Stomach (tissue), 9 donors: Measurements from ENCODE around the gene SH3TC1. TPM values are rescaled to one million over a fixed set of nuclear protein-coding genes. Genes with fewer than 3 reads are reported as not detected.
A peak's percentile ranks its signal among the peaks of the same experiment; 100 is the strongest.

Source experiments
- DNase-seq, 2 donors: peaks; one replicate each; pipeline versions ENCODE4 v3.0.0 to v3.0.0-alpha.2; 2013 to 2019
- H3K27ac ChIP-seq, 5 donors: fragments of 200-600 bp in 4 of 5; sonication (generic) in 4 of 5; one replicate each; pipeline ENCODE4 v1.5.1; 2013 to 2019; ENCODE audit warnings: mild to moderate bottlenecking in 1 of 5, moderate library complexity in 1 of 5
- H3K27me3 ChIP-seq, 3 donors: fragments of 200-600 bp; sonication (generic); one replicate each; pipeline ENCODE4 v1.5.1; 2017 to 2019; ENCODE audit warnings: mixed run types in 1 of 3
- H3K36me3 ChIP-seq, 4 donors: fragments of 200-600 bp; sonication (generic); 1 replicate in 3 of 4; 2 replicates in 1 of 4; pipeline ENCODE4 v1.5.1; 2016 to 2019
- H3K4me1 ChIP-seq, 4 donors: fragments of 200-600 bp; sonication (generic); one replicate each; pipeline ENCODE4 v1.5.1; 2016 to 2019
- H3K4me3 ChIP-seq, 4 donors: fragments of 200-600 bp; sonication (generic) in 3 of 4; one replicate each; pipeline ENCODE4 v1.5.1; 2016 to 2019; ENCODE audit warnings: mild to moderate bottlenecking in 1 of 4
- H3K9me3 ChIP-seq, 4 donors: fragments of 200-600 bp; sonication (generic); one replicate each; pipeline ENCODE4 v1.5.1; 2016 to 2019
- EP300 ChIP-seq: sonication (generic); formaldehyde crosslinking; IDR thresholded peaks from one replicate; pipeline ENCODE4 v1.6.1; 2017; ENCODE audit warnings: antibody characterized with exemption
- POLR2A ChIP-seq, 4 donors: fragments of 450-650 bp; IDR thresholded peaks; one replicate each; pipeline ENCODE4 v1.6.1; 2016; ENCODE audit warnings: antibody characterized with exemption in 4 of 4, control low read depth in 2 of 4, mild to moderate bottlenecking in 1 of 4, moderate library complexity in 1 of 4
- POLR2AphosphoS5 ChIP-seq, 3 donors: sonication (generic); formaldehyde crosslinking; IDR thresholded peaks; one replicate each; pipeline ENCODE4 v1.6.1; 2016; ENCODE audit warnings: antibody characterized with exemption in 3 of 3
- WGBS, 5 donors: extraction: QIAGEN DNeasy Blood & Tissue Kit in 3 of 5; methylation state at CpG; one replicate each; pipeline versions ENCODE4 v1.1.5 to v1.1.7; 2013 to 2018; 5-methylcytosine and 5-hydroxymethylcytosine counted together
- intact Hi-C: fragments of 100-400 bp; cut with DNase I; formaldehyde crosslinking; loops from one replicate; pipeline ENCODE4 v1.15.1; 2023; ENCODE audit warnings: low total_unique reads
- polyA plus RNA-seq, 3 donors: library from polyadenylated mRNA; stranded (reverse); fragments of 200-250 nt; gene quantifications; one replicate each; pipeline ENCODE4 v1.2.3, GENCODE V29; 2013
- total RNA-seq, 5 donors: library from RNA; depleted of rRNA; stranded (reverse); fragments of >200 nt; gene quantifications; one replicate each; pipeline versions ENCODE4 v1.1.0 to v1.2.3, GENCODE V29; 2014 to 2016
- TF ChIP-seq, protein P1 (sequence below), 7 experiments: fragments of 450-650 bp in 4 of 7; fragments of 200-600 bp in 3 of 7; sonication (generic) in 3 of 7; IDR thresholded peaks; one replicate each; pipeline ENCODE4 v1.5.1; 2016 to 2019; ENCODE audit warnings: antibody characterized with exemption in 7 of 7, control low read depth in 2 of 7, mild to moderate bottlenecking in 1 of 7
- donor health status: healthy with polysubstance abuse.
- donor health status: Bipolar disorder and iron deficiency.
- donor health status: healthy.

The SH3TC1 gene
- total and polyA plus RNA-seq, 8 donors = 12.0 to 96.2 (median 27.9) TPM

DNA sequence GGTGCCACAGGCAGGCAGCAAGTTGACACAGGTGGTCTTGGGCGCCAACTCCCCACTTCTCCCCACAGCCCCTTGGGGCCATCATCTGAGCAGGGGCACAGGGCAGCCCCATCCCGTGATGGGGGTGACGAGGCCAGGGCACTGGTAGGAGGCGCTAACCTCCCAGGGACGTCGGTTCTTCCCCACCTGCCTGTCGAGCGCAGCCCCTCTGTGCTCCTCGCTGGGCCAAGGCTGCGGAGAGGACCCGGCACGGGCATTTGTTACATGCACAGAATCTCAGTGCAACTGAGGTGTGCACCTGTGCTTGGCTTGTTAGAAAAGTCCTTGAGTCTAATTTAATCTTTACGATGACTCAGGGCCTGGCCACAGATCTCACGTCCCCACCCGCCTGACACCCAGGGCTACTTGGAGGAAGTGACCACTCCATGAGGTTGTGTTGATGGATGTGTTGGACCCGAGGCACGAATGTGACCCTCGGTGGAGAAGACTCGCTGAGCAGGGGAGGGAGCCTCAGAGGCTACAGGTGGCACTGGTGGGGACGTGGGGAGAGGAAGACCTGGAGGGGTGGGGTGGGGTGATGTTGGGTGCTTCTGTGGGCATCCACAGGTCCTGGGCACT is 3.1 kb upstream of the SH3TC1 start:
- DNase-seq = peak; percentile 59 to 60
- Histone ChIP-seq H3K27ac (peak overlapping the region in 3 of 5 donors; percentile 8 to 37 (median 26)), H3K4me3 (no peak overlapping the region), H3K36me3 (no peaks in the 10 kb centered on the region), H3K27me3 (no peaks in the 10 kb centered on the region), H3K9me3 (no peaks in the 10 kb centered on the region), H3K4me1 (peaks cover 28 to 74% (median 50%) of the 10 kb centered on the region in 4 donors)
- 74 to 83% (median 76%) methylated on average over 7 to 20 of the region's 20 CpGs for WGBS, 5 donors
- intact Hi-C loops = no loop called here
- TF ChIP-seq, protein P1, sequence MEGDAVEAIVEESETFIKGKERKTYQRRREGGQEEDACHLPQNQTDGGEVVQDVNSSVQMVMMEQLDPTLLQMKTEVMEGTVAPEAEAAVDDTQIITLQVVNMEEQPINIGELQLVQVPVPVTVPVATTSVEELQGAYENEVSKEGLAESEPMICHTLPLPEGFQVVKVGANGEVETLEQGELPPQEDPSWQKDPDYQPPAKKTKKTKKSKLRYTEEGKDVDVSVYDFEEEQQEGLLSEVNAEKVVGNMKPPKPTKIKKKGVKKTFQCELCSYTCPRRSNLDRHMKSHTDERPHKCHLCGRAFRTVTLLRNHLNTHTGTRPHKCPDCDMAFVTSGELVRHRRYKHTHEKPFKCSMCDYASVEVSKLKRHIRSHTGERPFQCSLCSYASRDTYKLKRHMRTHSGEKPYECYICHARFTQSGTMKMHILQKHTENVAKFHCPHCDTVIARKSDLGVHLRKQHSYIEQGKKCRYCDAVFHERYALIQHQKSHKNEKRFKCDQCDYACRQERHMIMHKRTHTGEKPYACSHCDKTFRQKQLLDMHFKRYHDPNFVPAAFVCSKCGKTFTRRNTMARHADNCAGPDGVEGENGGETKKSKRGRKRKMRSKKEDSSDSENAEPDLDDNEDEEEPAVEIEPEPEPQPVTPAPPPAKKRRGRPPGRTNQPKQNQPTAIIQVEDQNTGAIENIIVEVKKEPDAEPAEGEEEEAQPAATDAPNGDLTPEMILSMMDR (IDR thresholded peaks at IDR 0.05) = no peak
- peak in 1 of 3 donors; percentile 39 for TF ChIP-seq POLR2AphosphoS5 (IDR thresholded peaks at IDR 0.05)

DNA sequence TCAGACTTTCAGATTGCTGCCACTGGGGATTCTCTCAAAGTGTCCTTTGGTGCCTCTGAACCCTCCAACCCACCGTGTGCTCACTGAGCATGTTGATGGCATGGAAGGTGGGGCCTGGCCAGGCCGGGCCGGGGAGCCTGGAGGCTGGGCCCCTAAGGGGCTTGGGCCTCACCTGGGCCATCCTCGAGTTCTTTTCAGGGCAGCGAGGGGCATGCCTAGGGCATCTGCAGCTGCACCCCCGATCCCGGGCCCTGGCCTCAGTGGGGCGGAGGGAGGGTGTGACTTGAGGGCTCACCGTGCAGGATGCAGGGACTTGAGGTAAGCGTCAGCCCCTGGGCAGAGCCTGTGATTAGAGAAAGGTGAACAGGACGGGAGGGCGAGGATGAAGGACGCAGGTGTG is 1.6 kb upstream of the SH3TC1 start:
- H3K27ac ChIP-seq = peak overlapping the region in 2 of 5 donors; percentile 82 to 88
- WGBS, 5 donors = 79 to 91% (median 83%) methylated on average over 13 of the region's 13 CpGs
- H3K27me3 ChIP-seq = no peaks in the 10 kb centered on the region
- no peak for DNase-seq
- intact Hi-C loops = no loop called here
- no peak overlapping the region for H3K4me3 ChIP-seq
- peaks cover 32 to 74% (median 57%) of the 10 kb centered on the region in 4 donors for H3K4me1 ChIP-seq
- no peak for TF ChIP-seq EP300
- TF ChIP-seq POLR2AphosphoS5 (IDR thresholded peaks at IDR 0.05) = no peak
- H3K9me3 ChIP-seq = no peaks in the 10 kb centered on the region
- no peaks in the 10 kb centered on the region for H3K36me3 ChIP-seq

DNA sequence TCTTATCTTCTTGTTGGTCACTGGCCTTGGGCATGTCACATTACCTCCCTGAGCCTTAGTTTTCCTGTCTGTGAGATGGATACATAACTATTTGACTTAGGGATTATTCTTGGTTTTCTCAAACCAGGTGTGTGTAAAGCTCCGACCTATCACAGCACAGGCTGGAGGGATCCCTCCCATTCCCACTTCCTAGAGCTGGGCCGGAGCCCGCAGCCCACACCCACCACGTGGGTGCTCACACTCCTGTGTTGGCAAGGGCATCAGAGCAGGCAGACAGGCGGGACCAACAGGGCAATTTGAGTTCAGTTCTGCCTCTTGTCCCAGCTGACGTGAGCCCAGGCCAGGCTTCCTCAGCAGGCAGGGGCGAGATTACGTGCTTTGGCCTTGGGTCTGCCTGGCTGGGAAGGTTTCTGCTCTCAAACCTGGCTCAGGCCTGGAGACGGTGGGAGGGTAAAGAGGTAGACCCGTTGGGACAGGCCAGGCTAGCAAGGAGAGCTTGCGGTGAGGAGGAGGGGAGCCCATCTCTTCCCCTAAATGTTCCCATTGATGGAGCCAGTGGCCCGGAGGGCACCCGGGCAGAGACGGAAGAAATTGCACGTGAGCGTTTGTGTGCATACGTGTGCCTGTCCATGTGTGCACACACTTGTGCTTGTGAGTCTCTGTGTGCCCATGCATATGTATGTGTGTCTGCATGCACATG is 734 bp upstream of the SH3TC1 start:
- peak overlapping the region; percentile 82 to 91 (median 88) for H3K27ac ChIP-seq
- 32 to 37% (median 35%) methylated on average over 17 of the region's 17 CpGs for WGBS, 5 donors
- TF ChIP-seq, protein P1 (IDR thresholded peaks at IDR 0.05) = no peak
- TF ChIP-seq POLR2AphosphoS5 (IDR thresholded peaks at IDR 0.05) (peak in 2 of 3 donors; percentile 5 to 65), EP300 (no peak), POLR2A (IDR thresholded peaks at IDR 0.05) (no peak)
- no peaks in the 10 kb centered on the region for H3K27me3 ChIP-seq
- peak; percentile 62 to 72 for DNase-seq
- peaks cover 0 to under 1% (median 0%) of the 10 kb centered on the region in 4 donors for H3K36me3 ChIP-seq
- peak overlapping the region in 2 of 4 donors; percentile 51 to 52 for H3K4me3 ChIP-seq
- intact Hi-C loops = no loop called here
- no peaks in the 10 kb centered on the region for H3K9me3 ChIP-seq
- peaks cover 27 to 74% (median 52%) of the 10 kb centered on the region in 4 donors for H3K4me1 ChIP-seq

DNA sequence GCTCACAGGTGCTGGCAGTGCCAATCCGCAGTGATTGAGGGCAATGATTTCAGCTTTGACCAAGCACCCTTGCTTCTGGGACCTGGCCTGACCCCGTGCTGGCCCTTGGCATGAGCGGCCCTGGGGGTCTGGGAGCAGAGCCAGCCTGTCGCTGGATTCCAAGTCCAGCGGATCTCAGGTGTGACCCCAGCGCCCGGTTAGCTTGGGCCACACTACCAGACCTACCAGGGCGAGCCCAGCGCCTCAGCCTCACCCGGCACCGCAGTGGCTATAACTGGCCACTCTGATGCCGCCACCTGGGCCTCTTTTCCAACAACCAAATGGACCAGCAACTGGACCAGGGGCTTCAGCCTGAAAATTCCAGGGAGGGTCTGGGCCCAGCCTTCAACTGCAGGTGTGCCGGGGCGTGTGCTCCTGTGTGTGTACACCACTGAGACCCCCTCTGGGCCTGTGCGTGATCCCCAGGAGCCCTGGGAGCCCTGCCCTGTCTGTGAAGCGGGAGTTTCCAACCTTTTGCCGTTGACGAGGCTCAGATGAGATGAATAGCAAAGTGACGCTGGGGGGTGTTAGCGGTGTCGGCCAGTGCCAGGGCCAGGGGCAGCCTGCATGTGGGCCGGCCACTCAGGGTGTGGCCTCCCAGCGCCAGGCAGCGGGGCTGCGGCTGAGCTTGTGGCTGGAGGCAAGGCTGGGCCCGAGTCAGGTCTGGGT is 658 bp downstream of the SH3TC1 start:
- H3K27ac ChIP-seq = peak overlapping the region; percentile 82 to 91 (median 88)
- intact Hi-C loops = no loop called here

More for the DNA sequence above, 658 bp downstream of the SH3TC1 start:
- Histone ChIP-seq H3K36me3 (peaks cover 0 to 14% (median under 1%) of the 10 kb centered on the region in 4 donors), H3K9me3 (no peaks in the 10 kb centered on the region), H3K4me1 (peaks cover 27 to 85% (median 53%) of the 10 kb centered on the region in 4 donors), H3K4me3 (peak overlapping the region; percentile 44 to 52 (median 48)), H3K27me3 (no peaks in the 10 kb centered on the region)
- peak; percentile 55 to 84 for DNase-seq
- WGBS, 5 donors = 9 to 47% (median 24%) methylated on average over 11 to 26 of the region's 26 CpGs
- TF ChIP-seq POLR2A (IDR thresholded peaks at IDR 0.05) = peak in 1 of 4 donors; percentile 5
- TF ChIP-seq, protein P1 (IDR thresholded peaks at IDR 0.05) = no peak
- TF ChIP-seq POLR2AphosphoS5 (IDR thresholded peaks at IDR 0.05) = peak in 2 of 3 donors; percentile 10 to 35
